Activated CD4-positive, alpha-beta memory T cell treated with anti-CD3 and anti-CD28 coated beads for 36 hours (primary cell): Measurements from ENCODE around the gene CKAP2L. TPM values are rescaled to one million over a fixed set of nuclear protein-coding genes. Genes with fewer than 3 reads are reported as not detected.
A peak's percentile ranks its signal among the peaks of the same experiment; 100 is the strongest.

Source experiments
- CTCF ChIA-PET: fragments of 350-600 bp; sonication (Branson Sonifier 250); formaldehyde crosslinking; loops from one replicate; lab custom pipeline; 2021; ENCODE audit warnings: antibody characterized with exemption, inconsistent platforms; lab: Charles Lee
- POLR2A ChIA-PET: fragments of 350-600 bp; sonication (Branson Sonifier 250); formaldehyde crosslinking; loops from one replicate; lab custom pipeline; 2021; ENCODE audit warnings: antibody characterized with exemption; lab: Charles Lee
- DNase-seq: peaks from one replicate; pipeline ENCODE4 v3.0.0-alpha.2; 2020
- H3K27ac Mint-ChIP-seq: one replicate; pipeline ENCODE4 v1.8.0; 2021; ENCODE audit warnings: mixed read lengths
- H3K27me3 Mint-ChIP-seq: one replicate; pipeline ENCODE4 v1.8.0; 2021; ENCODE audit warnings: mixed read lengths
- H3K36me3 Mint-ChIP-seq: one replicate; pipeline ENCODE4 v1.8.0; 2021; ENCODE audit warnings: mixed read lengths
- H3K4me1 Mint-ChIP-seq: one replicate; pipeline ENCODE4 v1.8.0; 2021; ENCODE audit warnings: low read depth, mixed read lengths
- H3K4me3 Mint-ChIP-seq: one replicate; pipeline ENCODE4 v1.8.0; 2021; ENCODE audit warnings: mild to moderate bottlenecking, mixed read lengths
- H3K9me3 Mint-ChIP-seq: one replicate; pipeline ENCODE4 v1.8.0; 2021; ENCODE audit warnings: mixed read lengths
- intact Hi-C: fragments of 100-400 bp; cut with micrococcal nuclease; formaldehyde crosslinking; loops from one replicate; pipeline ENCODE4 v1.15.1; 2023
- total RNA-seq, 2 experiments: library from RNA; stranded (reverse); gene quantifications; one replicate each; pipeline ENCODE4 v1.2.3, GENCODE V29; 2021

CKAP2L gene
- total RNA-seq, 2 experiments from 2014 or later = 42.1 to 46.1 TPM

- Mint-ChIP-seq H3K9me3 (no peaks in the 10 kb centered on the region), H3K36me3 (peaks cover 3% of the 10 kb centered on the region), H3K4me1 (peaks cover 16% of the 10 kb centered on the region), H3K4me3 (no peak overlapping the region), H3K27ac (no peak overlapping the region), H3K27me3 (no peaks in the 10 kb centered on the region)
- POLR2A ChIA-PET = no interaction called here
- no peak for DNase-seq
- intact Hi-C loops = no loop called here
- CTCF ChIA-PET = no interaction called here
These were observed 11.7 kb upstream of the CKAP2L start for GRCh38 chr2:112776113-112776512.

GRCh38 chr2:112774536-112775285 lies 10.3 kb upstream of the CKAP2L start:
- no peaks in the 10 kb centered on the region for H3K27me3 Mint-ChIP-seq
- no peak for DNase-seq
- no peaks in the 10 kb centered on the region for H3K9me3 Mint-ChIP-seq
- H3K27ac Mint-ChIP-seq = no peak overlapping the region
- intact Hi-C loops = no loop called here
- H3K36me3 Mint-ChIP-seq = peaks cover 3% of the 10 kb centered on the region
- H3K4me1 Mint-ChIP-seq = peaks cover 16% of the 10 kb centered on the region
- H3K4me3 Mint-ChIP-seq = no peak overlapping the region
- ChIA-PET POLR2A (no interaction called here), CTCF (interaction anchor here (0.8 to 2.7 kb wide), 3 partner anchors 23 to 110 kb away, joined by 3 to 10 read pairs (median 8); no protein-coding TSS in a partner anchor)

- CTCF ChIA-PET = interaction anchor here (0.8 to 2.7 kb wide), 5 partner anchors 24 to 365 kb away, joined by 3 to 10 read pairs (median 3); no protein-coding TSS in a partner anchor
- intact Hi-C loops = no loop called here
- H3K9me3 Mint-ChIP-seq = no peaks in the 10 kb centered on the region
- no peak overlapping the region for H3K4me3 Mint-ChIP-seq
- no peak overlapping the region for H3K27ac Mint-ChIP-seq
- no peak for DNase-seq
- peaks cover 3% of the 10 kb centered on the region for H3K36me3 Mint-ChIP-seq
- no peaks in the 10 kb centered on the region for H3K27me3 Mint-ChIP-seq
- H3K4me1 Mint-ChIP-seq = peaks cover 16% of the 10 kb centered on the region
- POLR2A ChIA-PET = no interaction called here
These were observed 9.1 kb upstream of the CKAP2L start for GRCh38 chr2:112773556-112773955.

- peaks cover 3% of the 10 kb centered on the region for H3K36me3 Mint-ChIP-seq
- H3K4me3 Mint-ChIP-seq = no peak overlapping the region
- peaks cover 21% of the 10 kb centered on the region for H3K4me1 Mint-ChIP-seq
- H3K9me3 Mint-ChIP-seq = no peaks in the 10 kb centered on the region
- POLR2A ChIA-PET = no interaction called here
- no peaks in the 10 kb centered on the region for H3K27me3 Mint-ChIP-seq
- intact Hi-C loops = no loop called here
- no peak for DNase-seq
- CTCF ChIA-PET = interaction anchor here (0.8 to 2.7 kb wide), 5 partner anchors 24 to 365 kb away, joined by 3 to 10 read pairs (median 3); no protein-coding TSS in a partner anchor
- no peak overlapping the region for H3K27ac Mint-ChIP-seq
These were observed 8.6 kb upstream of the CKAP2L start for GRCh38 chr2:112772911-112773475.

- no peak for DNase-seq
- peaks cover 2% of the 10 kb centered on the region for H3K36me3 Mint-ChIP-seq
- no peak overlapping the region for H3K27ac Mint-ChIP-seq
- H3K4me3 Mint-ChIP-seq = no peak overlapping the region
- H3K4me1 Mint-ChIP-seq = peaks cover 21% of the 10 kb centered on the region
- ChIA-PET CTCF (interaction anchor here (2.7 kb wide), 1 partner anchor 23 kb away, joined by 10 read pairs; no protein-coding TSS in a partner anchor), POLR2A (no interaction called here)
- H3K9me3 Mint-ChIP-seq = no peaks in the 10 kb centered on the region
- intact Hi-C loops = no loop called here
- H3K27me3 Mint-ChIP-seq = no peaks in the 10 kb centered on the region
These were observed 7.9 kb upstream of the CKAP2L start for GRCh38 chr2:112772322-112772721.

- no peak for DNase-seq
- Mint-ChIP-seq H3K4me3 (no peak overlapping the region), H3K27me3 (no peaks in the 10 kb centered on the region), H3K27ac (no peak overlapping the region), H3K9me3 (no peaks in the 10 kb centered on the region), H3K4me1 (peaks cover 20% of the 10 kb centered on the region), H3K36me3 (peaks cover 5% of the 10 kb centered on the region)
- ChIA-PET CTCF (interaction anchor here (1.4 to 1.9 kb wide), 3 partner anchors 19 to 173 kb away, joined by 4 to 6 read pairs (median 5); no protein-coding TSS in a partner anchor), POLR2A (no interaction called here)
- intact Hi-C loops = no loop called here
These were observed 4.0 kb upstream of the CKAP2L start for GRCh38 chr2:112768432-112768831.

- ChIA-PET POLR2A (no interaction called here), CTCF (interaction anchor here (1.4 to 1.9 kb wide), 2 partner anchors 18 to 118 kb away, joined by 4 to 6 read pairs; no protein-coding TSS in a partner anchor)
- peaks cover 27% of the 10 kb centered on the region for H3K4me1 Mint-ChIP-seq
- no peaks in the 10 kb centered on the region for H3K27me3 Mint-ChIP-seq
- H3K9me3 Mint-ChIP-seq = no peaks in the 10 kb centered on the region
- peak overlapping the region; percentile 12 for H3K4me3 Mint-ChIP-seq
- DNase-seq = no peak
- peak overlapping the region; percentile 72 for H3K27ac Mint-ChIP-seq
- intact Hi-C loops = no loop called here
- peaks cover 8% of the 10 kb centered on the region for H3K36me3 Mint-ChIP-seq
These were observed 3.4 kb upstream of the CKAP2L start for GRCh38 chr2:112767693-112768330.

- intact Hi-C loops = loop anchor here (2.0 kb wide), 1 partner anchor 40 kb away; no protein-coding TSS in a partner anchor
- Mint-ChIP-seq H3K4me3 (peak overlapping the region; percentile 90), H3K4me1 (peaks cover 31% of the 10 kb centered on the region), H3K36me3 (peaks cover 25% of the 10 kb centered on the region), H3K9me3 (no peaks in the 10 kb centered on the region), H3K27ac (peak overlapping the region; percentile 85), H3K27me3 (no peaks in the 10 kb centered on the region)
- peak; percentile 31 for DNase-seq
- ChIA-PET CTCF (interaction anchor here (0.6 to 1.5 kb wide), 2 partner anchors 65 to 176 kb away, joined by 3 to 6 read pairs; no protein-coding TSS in a partner anchor), POLR2A (no interaction called here)
These were observed 842 bp upstream of the CKAP2L start for GRCh38 chr2:112765251-112765650.

GRCh38 chr2:112762276-112762675 lies 2.1 kb downstream of the CKAP2L start:
- Mint-ChIP-seq H3K36me3 (peaks cover 37% of the 10 kb centered on the region), H3K27me3 (no peaks in the 10 kb centered on the region), H3K4me1 (peaks cover 30% of the 10 kb centered on the region), H3K4me3 (no peak overlapping the region), H3K27ac (no peak overlapping the region), H3K9me3 (no peaks in the 10 kb centered on the region)
- ChIA-PET POLR2A (no interaction called here), CTCF (interaction anchor here (1.2 to 2.9 kb wide), 3 partner anchors 12 to 178 kb away, joined by 4 to 23 read pairs (median 15); no protein-coding TSS in a partner anchor)
- intact Hi-C loops = loop anchor here (5.0 kb wide), 1 partner anchor 60 kb away; no protein-coding TSS in a partner anchor
- no peak for DNase-seq

GRCh38 chr2:112760149-112760548 lies 4.3 kb downstream of the CKAP2L start:
- ChIA-PET POLR2A (no interaction called here), CTCF (interaction anchor here (1.5 to 2.3 kb wide), 2 partner anchors 11 to 125 kb away, joined by 7 to 13 read pairs; no protein-coding TSS in a partner anchor)
- H3K9me3 Mint-ChIP-seq = no peaks in the 10 kb centered on the region
- intact Hi-C loops = loop anchor here (5.0 kb wide), 1 partner anchor 62 kb away; no protein-coding TSS in a partner anchor
- DNase-seq = no peak
- H3K4me1 Mint-ChIP-seq = peaks cover 37% of the 10 kb centered on the region
- H3K36me3 Mint-ChIP-seq = peaks cover 54% of the 10 kb centered on the region
- no peak overlapping the region for H3K27ac Mint-ChIP-seq
- H3K4me3 Mint-ChIP-seq = no peak overlapping the region
- no peaks in the 10 kb centered on the region for H3K27me3 Mint-ChIP-seq

- ChIA-PET CTCF (interaction anchor here (2.3 kb wide), 1 partner anchor 126 kb away, joined by 7 read pairs; no protein-coding TSS in a partner anchor), POLR2A (no interaction called here)
- peaks cover 64% of the 10 kb centered on the region for H3K36me3 Mint-ChIP-seq
- no peak overlapping the region for H3K27ac Mint-ChIP-seq
- H3K4me1 Mint-ChIP-seq = peaks cover 38% of the 10 kb centered on the region
- no peaks in the 10 kb centered on the region for H3K9me3 Mint-ChIP-seq
- no peak overlapping the region for H3K4me3 Mint-ChIP-seq
- H3K27me3 Mint-ChIP-seq = no peaks in the 10 kb centered on the region
- intact Hi-C loops = no loop called here
- DNase-seq = no peak
These were observed 5.7 kb downstream of the CKAP2L start for GRCh38 chr2:112758711-112759110.
